ENCODE measurements around the gene OR52N4.
"Not testable (repeated sequence)": the region's sequence is repeated elsewhere in the genome, so short reads cannot be mapped to it uniquely, and the experiment has no call there.

Gene OR52N4

GRCh38 chr11:5753943-5754342 is at the start of gene OR52N4:
TSS of gene OR52N4 (plus strand) at chr11:5754243. CDS start at chr11:5754741, 498 bp downstream.
- H3K4me3 ChIP-seq (ENCODE audit: low read depth, low read length): no peak within 1 kb of the TSS
- DNase-seq (ENCODE audit: low read depth): no peak

GRCh38 chr11:5705688-5706087 is 48.4 kb upstream of the OR52N4 start:
- no peak for DNase-seq (ENCODE audit: low read depth)
- H3K4me3 ChIP-seq (ENCODE audit: low read depth, low read length): no peak overlapping the region

GRCh38 chr11:5712507-5712906 is 41.5 kb upstream of the OR52N4 start:
- no peak for DNase-seq (ENCODE audit: low read depth)
- no peak overlapping the region for H3K4me3 ChIP-seq (ENCODE audit: low read depth, low read length)

- DNase-seq (ENCODE audit: low read depth): no peak
These were observed 40.3 kb upstream of the OR52N4 start for GRCh38 chr11:5713695-5714094.

GRCh38 chr11:5716518-5716917 is 37.5 kb upstream of the OR52N4 start:
- not testable (repeated sequence) for DNase-seq (ENCODE audit: low read depth); H3K4me3 ChIP-seq (ENCODE audit: low read depth, low read length)

More at GRCh38 chr11:5713695-5714094, 40.3 kb upstream of the OR52N4 start:
- H3K4me3 ChIP-seq (ENCODE audit: low read depth, low read length): no peak overlapping the region

GRCh38 chr11:5719703-5720495 is 34.1 kb upstream of the OR52N4 start:
- H3K4me3 ChIP-seq (ENCODE audit: low read depth, low read length): no peak overlapping the region
- DNase-seq (ENCODE audit: low read depth): peak; percentile 29

GRCh38 chr11:5722622-5723021 is 31.4 kb upstream of the OR52N4 start:
- DNase-seq (ENCODE audit: low read depth): no peak
- no peak overlapping the region for H3K4me3 ChIP-seq (ENCODE audit: low read depth, low read length)

GRCh38 chr11:5726351-5726750 is 27.7 kb upstream of the OR52N4 start:
- H3K4me3 ChIP-seq (ENCODE audit: low read depth, low read length): no peak overlapping the region

GRCh38 chr11:5727691-5728090 is 26.4 kb upstream of the OR52N4 start:
- DNase-seq (ENCODE audit: low read depth): no peak
- no peak overlapping the region for H3K4me3 ChIP-seq (ENCODE audit: low read depth, low read length)

More at GRCh38 chr11:5726351-5726750, 27.7 kb upstream of the OR52N4 start:
- DNase-seq (ENCODE audit: low read depth): no peak

GRCh38 chr11:5736396-5736795 is 17.6 kb upstream of the OR52N4 start, which contains the start of gene OR56B1:
TSS of gene OR56B1 (plus strand) at chr11:5736448. CDS start at chr11:5736517, 69 bp downstream.
- no peak for DNase-seq (ENCODE audit: low read depth)
- no peak within 1 kb of the TSS for H3K4me3 ChIP-seq (ENCODE audit: low read depth, low read length)

GRCh38 chr11:5737091-5737490 is 17.0 kb upstream of the OR52N4 start:
- no peak overlapping the region for H3K4me3 ChIP-seq (ENCODE audit: low read depth, low read length)
- DNase-seq (ENCODE audit: low read depth): peak; percentile 78

- DNase-seq (ENCODE audit: low read depth): no peak
- H3K4me3 ChIP-seq (ENCODE audit: low read depth, low read length): no peak overlapping the region
These were observed 16.2 kb upstream of the OR52N4 start for GRCh38 chr11:5737670-5738392.

- DNase-seq (ENCODE audit: low read depth): no peak
- H3K4me3 ChIP-seq (ENCODE audit: low read depth, low read length): no peak overlapping the region
These were observed 15.6 kb upstream of the OR52N4 start for GRCh38 chr11:5738431-5738830.

- DNase-seq (ENCODE audit: low read depth): no peak
- no peak overlapping the region for H3K4me3 ChIP-seq (ENCODE audit: low read depth, low read length)
These were observed 7.4 kb upstream of the OR52N4 start for GRCh38 chr11:5746614-5747013.

- H3K4me3 ChIP-seq (ENCODE audit: low read depth, low read length): no peak overlapping the region
- DNase-seq (ENCODE audit: low read depth): no peak
These were observed 4.2 kb upstream of the OR52N4 start for GRCh38 chr11:5749836-5750235.

GRCh38 chr11:5767056-5767455 is 13.0 kb downstream of the OR52N4 start:
- DNase-seq (ENCODE audit: low read depth): no peak
- no peak overlapping the region for H3K4me3 ChIP-seq (ENCODE audit: low read depth, low read length)

- H3K4me3 ChIP-seq (ENCODE audit: low read depth, low read length): no peak within 1 kb of the TSS
- no peak for DNase-seq (ENCODE audit: low read depth)
These were observed 29.2 kb downstream of the OR52N4 start, which contains the start of gene OR52N5 for GRCh38 chr11:5783255-5783654. TSS of gene OR52N5 (minus strand) at chr11:5783355. CDS start at chr11:5778634, 4,721 bp downstream.

- no peak for DNase-seq (ENCODE audit: low read depth)
- H3K4me3 ChIP-seq (ENCODE audit: low read depth, low read length): no peak within 1 kb of the TSS
These were observed 37.1 kb downstream of the OR52N4 start, which contains the start of gene OR52N1 for GRCh38 chr11:5791165-5791564. TSS of gene OR52N1 (minus strand) at chr11:5791265. CDS start at chr11:5788816, 2,449 bp downstream.

- no peak for DNase-seq (ENCODE audit: low read depth)
- H3K4me3 ChIP-seq (ENCODE audit: low read depth, low read length): no peak overlapping the region
These were observed 42.5 kb downstream of the OR52N4 start for GRCh38 chr11:5796541-5796940.

- DNase-seq (ENCODE audit: low read depth): no peak
- H3K4me3 ChIP-seq (ENCODE audit: low read depth, low read length): no peak overlapping the region
These were observed 49.9 kb downstream of the OR52N4 start for GRCh38 chr11:5803982-5804381.

Data from skeletal muscle cell (primary cell).